Natural killer cell treated with Interleukin-12 subunit alpha and Interleukin-12 subunit beta and Interleukin-15 and Interleukin-18, amount 100 ng/mL, for 72 hours (primary cell): Measurements from ENCODE around the gene GBX2. TPM values are rescaled to one million over a fixed set of nuclear protein-coding genes. Genes with fewer than 3 reads are reported as not detected.

Source experiments
- ATAC-seq, 2 donors: fragments of 150-1000 bp; cut with Tn5 transposase in 1 of 2; sonication (Bioruptor Pico), chemical (Tn5 transposase) in 1 of 2; 2 replicates each; pipeline ENCODE4 v1.10.0; 2021
- DNase-seq: peaks from one replicate; pipeline ENCODE4 v3.0.0; 2022; ENCODE audit warnings: low spot score
- H3K27ac Mint-ChIP-seq, 2 donors: 1 replicate in 1 of 2; 2 replicates in 1 of 2; pipeline ENCODE4 v1.8.0; 2022; ENCODE audit warnings: mixed read lengths in 2 of 2, mild to moderate bottlenecking in 1 of 2, moderate library complexity in 1 of 2
- H3K27me3 Mint-ChIP-seq, 2 donors: 1 replicate in 1 of 2; 2 replicates in 1 of 2; pipeline ENCODE4 v1.8.0; 2022; ENCODE audit warnings: mixed read lengths in 2 of 2
- H3K36me3 Mint-ChIP-seq: one replicate; pipeline ENCODE4 v1.8.0; 2022; ENCODE audit warnings: mixed read lengths
- H3K4me1 Mint-ChIP-seq, 2 donors: 1 replicate in 1 of 2; 2 replicates in 1 of 2; pipeline ENCODE4 v1.8.0; 2022; ENCODE audit warnings: low read depth in 2 of 2, mixed read lengths in 2 of 2, mild to moderate bottlenecking in 1 of 2
- H3K4me3 Mint-ChIP-seq: one replicate; pipeline ENCODE4 v1.8.0; 2022; ENCODE audit warnings: mixed read lengths
- H3K9me3 Mint-ChIP-seq: 2 replicates; pipeline ENCODE4 v1.8.0; 2022; ENCODE audit warnings: mixed read lengths
- total RNA-seq, 2 donors: library from RNA; stranded (reverse); gene quantifications; one replicate each; pipeline ENCODE4 v1.2.3, GENCODE V29; 2022

The GBX2 gene
- total RNA-seq, 2 donors from 2014 or later = not detected

GRCh38 chr2:236177967-236178889 lies 10.0 kb upstream of the GBX2 start:
- no peak for DNase-seq
- Mint-ChIP-seq H3K9me3 (no peaks in the 10 kb centered on the region), H3K36me3 (no peaks in the 10 kb centered on the region), H3K4me3 (peak overlapping the region; percentile 79), H3K4me1 (peaks cover 0 to 11% of the 10 kb centered on the region in 2 donors), H3K27ac (no peak overlapping the region), H3K27me3 (peaks cover 41 to 51% of the 10 kb centered on the region in 2 donors)
- peak; percentile 43 to 72 for ATAC-seq

GRCh38 chr2:236177604-236177966 lies 9.4 kb upstream of the GBX2 start:
- Mint-ChIP-seq H3K36me3 (no peaks in the 10 kb centered on the region), H3K27ac (no peak overlapping the region), H3K4me1 (peaks cover 0 to 11% of the 10 kb centered on the region in 2 donors), H3K4me3 (no peak overlapping the region), H3K27me3 (peaks cover 37 to 44% of the 10 kb centered on the region in 2 donors), H3K9me3 (no peaks in the 10 kb centered on the region)
- ATAC-seq (peak; percentile 57 to 69), DNase-seq (no peak)

GRCh38 chr2:236176951-236177350 lies 8.8 kb upstream of the GBX2 start:
- Mint-ChIP-seq H3K27me3 (peaks cover 40 to 48% of the 10 kb centered on the region in 2 donors), H3K36me3 (no peaks in the 10 kb centered on the region), H3K9me3 (no peaks in the 10 kb centered on the region), H3K27ac (no peak overlapping the region), H3K4me1 (peaks cover 0 to 11% of the 10 kb centered on the region in 2 donors), H3K4me3 (no peak overlapping the region)
- DNase-seq = no peak
- no peak for ATAC-seq

- no peak for DNase-seq
- peak in 1 of 2 donors; percentile 48 for ATAC-seq
- Mint-ChIP-seq H3K4me1 (peaks cover 0 to 11% of the 10 kb centered on the region in 2 donors), H3K36me3 (no peaks in the 10 kb centered on the region), H3K9me3 (no peaks in the 10 kb centered on the region), H3K4me3 (no peak overlapping the region), H3K27me3 (peaks cover 41 to 51% of the 10 kb centered on the region in 2 donors), H3K27ac (no peak overlapping the region)
Observed at GRCh38 chr2:236176417-236176816, 8.2 kb upstream of the GBX2 start.

GRCh38 chr2:236175548-236176150 lies 7.5 kb upstream of the GBX2 start:
- H3K27ac Mint-ChIP-seq = no peak overlapping the region
- H3K36me3 Mint-ChIP-seq = no peaks in the 10 kb centered on the region
- DNase-seq = no peak

GRCh38 chr2:236173729-236174607 lies 5.8 kb upstream of the GBX2 start:
- H3K4me1 Mint-ChIP-seq = peaks cover 0 to 10% of the 10 kb centered on the region in 2 donors
- no peaks in the 10 kb centered on the region for H3K9me3 Mint-ChIP-seq
- no peak overlapping the region for H3K27ac Mint-ChIP-seq
- H3K36me3 Mint-ChIP-seq = no peaks in the 10 kb centered on the region
- H3K4me3 Mint-ChIP-seq = no peak overlapping the region
- ATAC-seq (no peak), DNase-seq (no peak)
- peaks cover 44 to 55% of the 10 kb centered on the region in 2 donors for H3K27me3 Mint-ChIP-seq

More at GRCh38 chr2:236175548-236176150, 7.5 kb upstream of the GBX2 start:
- no peak overlapping the region for H3K4me3 Mint-ChIP-seq
- peaks cover 36 to 48% of the 10 kb centered on the region in 2 donors for H3K27me3 Mint-ChIP-seq
- H3K4me1 Mint-ChIP-seq = peaks cover 0 to 8% of the 10 kb centered on the region in 2 donors
- ATAC-seq = no peak
- H3K9me3 Mint-ChIP-seq = no peaks in the 10 kb centered on the region

- Mint-ChIP-seq H3K36me3 (no peaks in the 10 kb centered on the region), H3K4me1 (peaks cover 0 to 8% of the 10 kb centered on the region in 2 donors), H3K4me3 (no peak overlapping the region), H3K27me3 (peaks cover 40 to 57% of the 10 kb centered on the region in 2 donors), H3K27ac (no peak overlapping the region), H3K9me3 (no peaks in the 10 kb centered on the region)
- DNase-seq = no peak
- no peak for ATAC-seq
Observed at GRCh38 chr2:236173036-236173728, 5.0 kb upstream of the GBX2 start.

GRCh38 chr2:236172255-236173035 lies 4.3 kb upstream of the GBX2 start:
- Mint-ChIP-seq H3K27me3 (peaks cover 40 to 57% of the 10 kb centered on the region in 2 donors), H3K4me3 (no peak overlapping the region)

GRCh38 chr2:236171680-236172254 lies 3.6 kb upstream of the GBX2 start:
- Mint-ChIP-seq H3K4me3 (no peak overlapping the region), H3K4me1 (peaks cover 0 to 7% of the 10 kb centered on the region in 2 donors)
- ATAC-seq = no peak

More at GRCh38 chr2:236172255-236173035, 4.3 kb upstream of the GBX2 start:
- peaks cover 0 to 6% of the 10 kb centered on the region in 2 donors for H3K4me1 Mint-ChIP-seq
- no peaks in the 10 kb centered on the region for H3K9me3 Mint-ChIP-seq
- ATAC-seq (no peak), DNase-seq (no peak)
- no peaks in the 10 kb centered on the region for H3K36me3 Mint-ChIP-seq
- no peak overlapping the region for H3K27ac Mint-ChIP-seq

GRCh38 chr2:236171181-236171679 lies 3.0 kb upstream of the GBX2 start:
- Mint-ChIP-seq H3K27ac (no peak overlapping the region), H3K4me1 (peaks cover 0 to 12% of the 10 kb centered on the region in 2 donors)
- ATAC-seq = no peak

More at GRCh38 chr2:236171680-236172254, 3.6 kb upstream of the GBX2 start:
- Mint-ChIP-seq H3K27me3 (peaks cover 42 to 58% of the 10 kb centered on the region in 2 donors), H3K36me3 (no peaks in the 10 kb centered on the region), H3K9me3 (no peaks in the 10 kb centered on the region), H3K27ac (no peak overlapping the region)
- DNase-seq = no peak

GRCh38 chr2:236170590-236171165 lies 2.5 kb upstream of the GBX2 start:
- no peaks in the 10 kb centered on the region for H3K9me3 Mint-ChIP-seq
- no peak overlapping the region for H3K27ac Mint-ChIP-seq
- H3K4me1 Mint-ChIP-seq = peaks cover 0 to 10% of the 10 kb centered on the region in 2 donors
- H3K4me3 Mint-ChIP-seq = no peak overlapping the region
- no peaks in the 10 kb centered on the region for H3K36me3 Mint-ChIP-seq
- H3K27me3 Mint-ChIP-seq = peaks cover 42 to 63% of the 10 kb centered on the region in 2 donors
- ATAC-seq (no peak), DNase-seq (no peak)

More at GRCh38 chr2:236171181-236171679, 3.0 kb upstream of the GBX2 start:
- Mint-ChIP-seq H3K36me3 (no peaks in the 10 kb centered on the region), H3K9me3 (no peaks in the 10 kb centered on the region), H3K4me3 (no peak overlapping the region), H3K27me3 (peaks cover 45 to 63% of the 10 kb centered on the region in 2 donors)
- no peak for DNase-seq
